Heart left ventricle (tissue), 16 donors: Measurements from ENCODE around the gene PYGL. TPM values are rescaled to one million over a fixed set of nuclear protein-coding genes. Genes with fewer than 3 reads are reported as not detected.
"Not testable (repeated sequence)": the region's sequence is repeated elsewhere in the genome, so short reads cannot be mapped to it uniquely, and the experiment has no call there.

Experiments used
- ATAC-seq, 4 donors: fragments of 200-7000 bp; cut with Tn5 transposase; one replicate each; pipeline ENCODE4 v1.9.1; 2020 to 2022; ENCODE audit warnings: moderate library complexity in 4 of 4, mild to moderate bottlenecking in 3 of 4, moderate number of reproducible peaks in 1 of 4
- DNase-seq, 5 donors: peaks; one replicate each; pipeline ENCODE4 v3.0.0-alpha.2; 2020
- H3K27ac ChIP-seq, 12 donors: fragments of 200-600 bp; sonication (generic) in 4 of 12; one replicate each; pipeline versions ENCODE4 v1.5.0 to v1.8.0; 2016 to 2022; ENCODE audit warnings: mild to moderate bottlenecking in 2 of 12
- H3K27me3 ChIP-seq, 9 donors: fragments of 200-600 bp; sonication (generic) in 2 of 9; one replicate each; pipeline versions ENCODE4 v1.5.1 to v1.8.0; 2016 to 2022; ENCODE audit warnings: mild to moderate bottlenecking in 3 of 9
- H3K36me3 ChIP-seq, 9 donors: fragments of 200-600 bp; sonication (generic) in 2 of 9; one replicate each; pipeline versions ENCODE4 v1.5.0 to v1.8.0; 2018 to 2022; ENCODE audit warnings: mild to moderate bottlenecking in 2 of 9
- H3K4me1 ChIP-seq, 12 donors: fragments of 200-600 bp; sonication (generic) in 4 of 12; one replicate each; pipeline versions ENCODE4 v1.5.0 to v1.8.0; 2016 to 2022; ENCODE audit warnings: mild to moderate bottlenecking in 3 of 12
- H3K4me3 ChIP-seq, 12 donors: fragments of 200-600 bp; sonication (generic) in 4 of 12; one replicate each; pipeline versions ENCODE4 v1.5.0 to v1.8.0; 2017 to 2022; ENCODE audit warnings: mild to moderate bottlenecking in 9 of 12, moderate library complexity in 4 of 12
- H3K9me3 ChIP-seq, 12 donors: fragments of 200-600 bp; sonication (generic) in 4 of 12; one replicate each; pipeline versions ENCODE4 v1.5.0 to v1.8.0; 2016 to 2022; ENCODE audit warnings: mild to moderate bottlenecking in 1 of 12
- CTCF ChIP-seq, 12 donors: fragments of 200-600 bp; sonication (generic) in 4 of 12; IDR thresholded peaks; one replicate each; pipeline versions ENCODE4 v1.5.0 to v1.8.0; 2018 to 2022; ENCODE audit warnings: antibody characterized with exemption in 12 of 12, mild to moderate bottlenecking in 5 of 12
- POLR2A ChIP-seq, 2 donors: fragments of 450-650 bp; IDR thresholded peaks; one replicate each; pipeline ENCODE4 v1.6.1; 2017; ENCODE audit warnings: antibody characterized with exemption in 2 of 2, mild to moderate bottlenecking in 2 of 2, moderate library complexity in 2 of 2
- WGBS, 4 donors: extraction: QIAGEN DNeasy Blood & Tissue Kit in 2 of 4; methylation state at CpG; one replicate each; pipeline versions ENCODE4 v1.1.5 to v1.1.7; 2013 to 2018; 5-methylcytosine and 5-hydroxymethylcytosine counted together
- intact Hi-C, 10 donors: fragments of 100-400 bp; cut with DNase I; formaldehyde crosslinking; loops; one replicate each; pipeline versions ENCODE4 v1.11.1 to v1.14.2; 2022
- polyA plus RNA-seq, 2 donors: library from polyadenylated mRNA; stranded (reverse); fragments of 200-250 nt; gene quantifications; one replicate each; pipeline ENCODE4 v1.2.3, GENCODE V29; 2013
- total RNA-seq, 9 donors: library from RNA; depleted of rRNA in 2 of 9; stranded (reverse); fragments of >200 nt in 2 of 9; fragmentation: NEBNext Ultra II Directional in 3 of 9; extraction: Animal tissue kit (Norgen Biotek cat#: 25700) in 3 of 9; gene quantifications; one replicate each; pipeline versions ENCODE4 v1.1.0 to v1.2.4, GENCODE V29; 2016 to 2023
- donor health status: ischemic (EF 13 %, LVEDD 7.1; RV severe dilation, severe dysfunction).
- donor health status: healthy with polysubstance abuse.
- donor health status: DM: no; HTN: yes; CAD: no.
- donor health status: DM: no; HTN: no; CAD: no.
- donor health status: ischemic (EF 25% LVEDD 6.9; RV normal size, moderate dysfunction).
- donor health status: ischemic (EF 25% LVEDD 5.7; RV mildly dilated, moderate dysfunction).
- donor health status: healthy.
- donor health status: DM: yes; HTN: yes; CAD: no.
- donor health status: ischemic (EF 35%, LVEDD 5.7; RV mildly dilated, moderate dysfunction).
- donor health status: nonischemic (EF 11% LVEDD 7.7; RV severe dilation, severe dysfunction).
- donor health status: DM: yes; HTN: yes; CAD: no.
- donor health status: PGD.
- donor health status: ischemic (EF 29% LVEDD 5.4; RV normal size, mild dysfunction).
- donor health status: nonischemic (EF 23%, LVEDD 6.1; RV moderate dilation, normal function).

Gene PYGL
- total and polyA plus RNA-seq, 11 donors: 2.3 to 25.5 (median 6.7) TPM

GRCh38 chr14:50963919-50964318 lies 19.6 kb upstream of the PYGL start:
- intact Hi-C loops: loop anchor here in 2 of 10 donors (5.0 to 10.0 kb wide), 2 partner anchors 258 to 821 kb away; no protein-coding TSS in a partner anchor
- Histone ChIP-seq H3K4me3 (no peak overlapping the region), H3K36me3 (no peaks in the 10 kb centered on the region), H3K27ac (peak overlapping the region in 1 of 12 donors; percentile 48), H3K27me3 (no peaks in the 10 kb centered on the region), H3K4me1 (peaks cover 0 to 35% (median 0%) of the 10 kb centered on the region in 12 donors), H3K9me3 (no peaks in the 10 kb centered on the region)
- 93 to 98% (median 97%) methylated on average over 5 of the region's 5 CpGs for WGBS, 4 donors
- TF ChIP-seq POLR2A (IDR thresholded peaks at IDR 0.05) (no peak), CTCF (IDR thresholded peaks at IDR 0.05) (no peak)
- ATAC-seq (no peak), DNase-seq (no peak)

GRCh38 chr14:50961605-50962221 lies 17.4 kb upstream of the PYGL start:
- DNase-seq (no peak), ATAC-seq (no peak)
- intact Hi-C loops: loop anchor here in 2 of 10 donors (5.0 to 10.0 kb wide), 2 partner anchors 261 to 823 kb away; no protein-coding TSS in a partner anchor
- 50 to 65% (median 63%) methylated on average over 2 of the region's 2 CpGs for WGBS, 4 donors
- H3K36me3 ChIP-seq: no peaks in the 10 kb centered on the region
- TF ChIP-seq CTCF (IDR thresholded peaks at IDR 0.05) (no peak), POLR2A (IDR thresholded peaks at IDR 0.05) (no peak)
- H3K4me1 ChIP-seq: peaks cover 0 to 22% (median 0%) of the 10 kb centered on the region in 12 donors
- H3K4me3 ChIP-seq: no peak overlapping the region
- H3K27ac ChIP-seq: peak overlapping the region in 1 of 12 donors; percentile 35
- no peaks in the 10 kb centered on the region for H3K9me3 ChIP-seq
- no peaks in the 10 kb centered on the region for H3K27me3 ChIP-seq

GRCh38 chr14:50957296-50957695 lies 13.0 kb upstream of the PYGL start:
- peak in 2 of 4 donors; percentile 49 to 60 for ATAC-seq
- H3K27ac ChIP-seq: no peak overlapping the region
- intact Hi-C loops: loop anchor here in 7 of 10 donors (5.0 to 10.0 kb wide), 7 partner anchors 138 to 828 kb away; partner anchors contain the start of gene TRIM9 (in 1 of the 7)

GRCh38 chr14:50956421-50956820 lies 12.1 kb upstream of the PYGL start:
- not testable (repeated sequence) for DNase-seq, H3K9me3 ChIP-seq, ATAC-seq, H3K27ac ChIP-seq, H3K36me3 ChIP-seq, H3K4me3 ChIP-seq, H3K27me3 ChIP-seq
- WGBS, 4 donors: 94 to 97% (median 95%) methylated on average over 14 to 32 of the region's 32 CpGs
- peaks cover 0 to 19% (median 1%) of the 10 kb centered on the region in 12 donors for H3K4me1 ChIP-seq
- intact Hi-C loops: loop anchor here in 7 of 10 donors (5.0 to 10.0 kb wide), 7 partner anchors 138 to 828 kb away; partner anchors contain the start of gene TRIM9 (in 1 of the 7)

More at GRCh38 chr14:50957296-50957695, 13.0 kb upstream of the PYGL start:
- Histone ChIP-seq H3K36me3 (no peaks in the 10 kb centered on the region), H3K4me1 (peaks cover 0 to 28% (median 1%) of the 10 kb centered on the region in 12 donors), H3K4me3 (no peak overlapping the region), H3K27me3 (no peaks in the 10 kb centered on the region), H3K9me3 (no peaks in the 10 kb centered on the region)
- no peak for TF ChIP-seq POLR2A (IDR thresholded peaks at IDR 0.05)
- TF ChIP-seq CTCF (IDR thresholded peaks at IDR 0.05): no peak
- DNase-seq: no peak
- WGBS, 4 donors: 62 to 79% (median 72%) methylated on average over 3 of the region's 3 CpGs
